ENCODE results near the gene SLC44A1. TPM values are rescaled to one million over a fixed set of nuclear protein-coding genes. Genes with fewer than 3 reads are reported as not detected.

Gene SLC44A1
- total RNA-seq, 1 experiment from 2014 or later, result 30.8 TPM

DNA sequence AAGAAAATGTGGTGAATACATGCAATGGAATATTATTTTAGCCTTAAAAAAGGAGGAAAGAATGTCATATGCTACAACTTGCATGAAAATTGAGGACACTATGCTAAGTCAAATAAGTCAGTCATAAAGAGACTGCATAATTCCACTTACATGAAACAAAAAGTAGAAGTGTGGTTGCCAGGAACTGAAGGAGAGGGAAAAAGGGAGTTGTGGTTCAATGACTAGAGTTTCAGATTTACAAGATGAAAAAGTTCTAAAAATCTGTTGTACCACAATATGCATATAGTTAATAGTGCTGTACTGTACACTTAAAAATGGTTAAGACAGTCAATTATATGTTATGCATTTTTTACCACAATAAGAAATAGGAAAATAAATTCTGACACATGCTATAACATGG, 95.4 kb downstream of the SLC44A1 start:
- Histone ChIP-seq H3K36me3 (replicated peaks; ENCODE audit: control insufficient read depth, insufficient read depth, low read length) (peaks cover 3% of the 10 kb centered on the region), H3K4me3 (ENCODE audit: insufficient read depth, low read depth, low read length) (no peak overlapping the region), H3K27me3 (ENCODE audit: control insufficient read depth, insufficient read depth, low read length) (no peaks in the 10 kb centered on the region)
- no peak for DNase-seq

DNA sequence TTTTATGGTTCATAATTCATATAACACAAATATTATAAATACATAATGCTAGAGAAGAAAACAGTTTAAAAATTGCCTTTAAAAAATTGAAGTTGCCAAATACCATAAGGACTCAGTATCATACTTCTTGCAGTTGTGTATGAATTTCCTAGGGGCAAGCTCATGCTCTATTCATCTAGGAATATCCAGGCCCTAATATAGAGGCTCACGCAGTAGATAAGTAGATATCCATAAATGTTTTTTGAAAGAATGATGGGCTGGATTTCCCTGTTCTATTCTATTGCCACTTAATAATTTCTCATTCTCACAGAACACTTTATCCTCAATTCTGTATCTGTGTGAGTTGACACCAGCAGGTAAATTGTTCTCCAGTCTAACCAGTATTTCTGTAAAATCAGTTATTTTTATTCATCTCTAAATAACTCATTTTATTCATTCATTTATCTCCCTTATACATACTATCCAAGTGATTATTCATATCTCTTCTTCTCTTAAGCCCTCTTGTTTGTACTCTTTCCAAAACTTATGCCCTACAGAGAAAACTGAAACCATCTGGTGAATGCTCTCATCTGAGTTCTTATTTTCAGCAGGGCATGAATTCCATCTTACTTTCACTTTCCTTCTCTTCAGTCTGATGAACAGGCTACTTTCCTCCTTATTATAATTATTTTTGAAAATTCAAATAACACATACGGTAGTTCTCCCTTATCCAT, 97.1 kb downstream of the SLC44A1 start:
- peaks cover under 1% of the 10 kb centered on the region for H3K36me3 ChIP-seq (replicated peaks; ENCODE audit: control insufficient read depth, insufficient read depth, low read length)
- H3K27me3 ChIP-seq (ENCODE audit: control insufficient read depth, insufficient read depth, low read length), result no peaks in the 10 kb centered on the region
- DNase-seq, result no peak
- no peak overlapping the region for H3K4me3 ChIP-seq (ENCODE audit: insufficient read depth, low read depth, low read length)

DNA sequence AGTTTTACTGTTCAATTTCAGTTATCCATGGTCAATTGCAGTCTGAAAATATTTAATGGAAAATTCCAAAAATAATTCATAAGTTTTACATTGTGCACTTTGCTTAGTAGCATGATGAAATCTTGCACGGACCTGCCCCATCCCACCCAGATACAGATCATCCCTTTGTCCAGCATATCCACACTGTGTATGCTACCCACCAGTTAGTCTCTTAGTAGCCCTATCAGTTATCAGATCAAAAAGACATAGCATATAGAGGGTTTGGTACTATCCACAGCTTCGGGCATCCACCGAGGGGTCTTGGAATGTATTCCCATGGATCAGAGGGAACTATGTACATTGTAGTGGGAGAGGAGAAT, 97.7 kb downstream of the SLC44A1 start:
- Histone ChIP-seq H3K27me3 (ENCODE audit: control insufficient read depth, insufficient read depth, low read length) (no peaks in the 10 kb centered on the region), H3K36me3 (replicated peaks; ENCODE audit: control insufficient read depth, insufficient read depth, low read length) (no peaks in the 10 kb centered on the region), H3K4me3 (ENCODE audit: insufficient read depth, low read depth, low read length) (no peak overlapping the region)
- DNase-seq, result no peak

DNA sequence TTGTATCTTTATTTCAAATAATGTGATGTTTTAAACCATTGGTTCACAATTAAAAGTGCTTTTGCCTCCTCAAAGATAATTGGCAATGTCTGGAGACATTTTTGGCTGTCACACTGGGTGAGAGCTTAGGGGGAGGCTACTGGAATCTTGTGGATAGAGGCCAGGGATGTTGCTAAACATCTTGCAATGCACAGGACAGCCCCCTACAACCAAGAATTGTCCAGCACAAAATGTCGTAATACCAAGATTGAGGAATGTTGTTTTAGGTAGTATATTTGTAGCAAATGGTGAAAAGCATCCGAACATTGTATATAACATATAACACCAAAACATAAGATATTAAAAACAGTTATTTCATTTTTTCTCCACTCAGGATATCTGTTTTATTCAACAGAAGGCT, 99.8 kb downstream of the SLC44A1 start:
- DNase-seq, result no peak
- Histone ChIP-seq H3K36me3 (replicated peaks; ENCODE audit: control insufficient read depth, insufficient read depth, low read length) (no peaks in the 10 kb centered on the region), H3K4me3 (ENCODE audit: insufficient read depth, low read depth, low read length) (no peak overlapping the region)

DNA sequence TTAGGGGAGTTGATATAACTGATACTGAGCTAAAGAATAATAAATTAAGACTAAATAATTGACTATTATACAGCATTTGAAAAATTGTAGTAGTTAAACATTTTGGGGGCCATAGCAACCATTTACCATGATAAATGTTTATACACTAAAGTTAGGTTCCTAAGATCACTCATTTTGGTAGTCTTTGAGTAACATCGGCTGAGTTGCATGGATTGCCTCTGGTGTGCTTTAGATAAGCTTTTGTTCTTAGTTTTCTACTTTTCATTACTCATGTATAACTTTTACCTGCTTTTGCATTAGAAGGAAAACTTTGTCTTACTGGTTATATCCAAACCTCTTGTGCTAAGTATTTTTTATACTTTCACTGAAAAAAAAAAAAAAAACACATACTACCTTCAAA, 101.2 kb downstream of the SLC44A1 start:
- DNase-seq, result no peak
- Histone ChIP-seq H3K27me3 (ENCODE audit: control insufficient read depth, insufficient read depth, low read length) (no peaks in the 10 kb centered on the region), H3K4me3 (ENCODE audit: insufficient read depth, low read depth, low read length) (no peak overlapping the region), H3K36me3 (replicated peaks; ENCODE audit: control insufficient read depth, insufficient read depth, low read length) (no peaks in the 10 kb centered on the region)

More for the DNA sequence above, 99.8 kb downstream of the SLC44A1 start:
- H3K27me3 ChIP-seq (ENCODE audit: control insufficient read depth, insufficient read depth, low read length), result no peaks in the 10 kb centered on the region

DNA sequence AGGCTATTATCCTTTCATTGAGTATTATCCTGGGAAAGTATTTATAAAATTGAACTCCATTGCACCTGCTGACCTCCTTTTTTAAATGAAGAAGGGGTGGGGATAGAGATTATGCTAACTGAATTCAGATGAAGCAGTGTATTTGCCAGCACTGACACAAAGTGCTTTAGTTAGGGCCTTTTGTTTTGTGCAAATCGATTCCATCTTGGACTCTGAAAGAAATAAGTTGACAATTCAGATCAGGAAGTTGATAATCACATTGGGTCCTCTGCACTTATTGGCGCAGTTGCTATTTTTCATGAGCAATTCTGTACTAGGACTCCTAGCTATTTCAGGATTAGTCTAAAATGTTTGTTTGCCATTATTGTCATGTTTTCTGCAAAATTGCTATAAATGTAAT, 101.8 kb downstream of the SLC44A1 start:
- H3K36me3 ChIP-seq (replicated peaks; ENCODE audit: control insufficient read depth, insufficient read depth, low read length), result no peaks in the 10 kb centered on the region
- no peak for DNase-seq

DNA sequence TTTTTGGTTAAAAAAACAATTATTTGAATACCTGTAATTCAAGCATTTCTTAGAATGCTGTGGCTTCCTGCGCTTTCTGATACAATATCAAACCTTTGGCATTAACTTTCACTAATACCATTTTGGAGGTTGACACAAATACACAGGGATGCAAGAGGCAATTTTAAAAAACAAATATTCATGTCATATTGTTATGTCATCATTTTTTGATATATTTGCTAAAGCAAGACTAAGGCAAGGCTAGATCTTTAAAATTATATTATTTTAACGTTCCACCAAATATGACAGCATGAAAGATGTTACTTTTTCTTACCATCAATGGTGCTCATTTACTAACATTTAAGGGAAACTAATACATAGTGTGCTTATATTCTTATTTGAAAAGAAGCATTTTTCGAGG, 110.0 kb downstream of the SLC44A1 start:
- DNase-seq, result no peak
- no peaks in the 10 kb centered on the region for H3K27me3 ChIP-seq (ENCODE audit: control insufficient read depth, insufficient read depth, low read length)
- H3K4me3 ChIP-seq (ENCODE audit: insufficient read depth, low read depth, low read length), result no peak overlapping the region
- H3K36me3 ChIP-seq (replicated peaks; ENCODE audit: control insufficient read depth, insufficient read depth, low read length), result no peaks in the 10 kb centered on the region

More for the DNA sequence above, 101.8 kb downstream of the SLC44A1 start:
- Histone ChIP-seq H3K4me3 (ENCODE audit: insufficient read depth, low read depth, low read length) (no peak overlapping the region), H3K27me3 (ENCODE audit: control insufficient read depth, insufficient read depth, low read length) (no peaks in the 10 kb centered on the region)

DNA sequence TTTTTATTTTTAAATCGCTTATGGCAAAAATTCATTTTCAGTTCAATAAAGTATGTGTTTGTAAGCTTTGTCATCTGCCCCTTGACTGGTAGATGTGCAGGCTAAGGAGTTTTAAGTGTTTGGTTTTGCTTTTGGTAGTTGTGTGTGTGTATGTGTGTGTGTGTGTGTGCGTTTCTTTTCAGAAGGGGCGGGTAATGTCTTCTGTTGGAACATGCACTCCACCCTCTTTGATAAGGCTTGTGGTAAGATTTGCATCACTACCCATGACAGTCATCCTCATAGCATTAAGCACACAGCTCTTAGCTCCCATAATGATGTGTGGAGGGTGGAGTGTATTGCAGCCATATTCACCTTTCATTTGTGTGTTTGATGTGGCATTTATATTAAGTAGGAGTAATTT, 111.3 kb downstream of the SLC44A1 start:
- no peaks in the 10 kb centered on the region for H3K36me3 ChIP-seq (replicated peaks; ENCODE audit: control insufficient read depth, insufficient read depth, low read length)
- H3K4me3 ChIP-seq (ENCODE audit: insufficient read depth, low read depth, low read length), result no peak overlapping the region
- DNase-seq, result no peak
- no peaks in the 10 kb centered on the region for H3K27me3 ChIP-seq (ENCODE audit: control insufficient read depth, insufficient read depth, low read length)

DNA sequence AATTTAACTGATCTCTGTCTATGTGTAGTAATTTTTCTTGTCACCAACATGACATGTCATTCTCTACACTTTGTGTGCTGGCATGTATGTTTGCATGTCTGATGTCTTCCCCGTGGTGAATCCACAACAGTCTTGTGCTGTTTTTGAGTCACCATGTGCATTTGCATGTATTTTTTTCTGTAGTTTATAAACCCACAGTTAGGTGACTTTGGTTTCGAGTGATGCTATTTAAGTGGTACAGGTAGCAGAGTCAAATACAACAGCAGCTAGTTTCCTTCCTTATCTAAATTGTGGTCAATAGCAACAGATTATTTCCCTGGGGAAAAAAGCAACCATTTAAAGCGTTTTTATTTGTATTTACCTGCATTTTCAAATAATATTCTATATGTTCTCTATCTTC, 113.5 kb downstream of the SLC44A1 start:
- Histone ChIP-seq H3K4me3 (ENCODE audit: insufficient read depth, low read depth, low read length) (no peak overlapping the region), H3K27me3 (ENCODE audit: control insufficient read depth, insufficient read depth, low read length) (no peaks in the 10 kb centered on the region)
- DNase-seq, result no peak

DNA sequence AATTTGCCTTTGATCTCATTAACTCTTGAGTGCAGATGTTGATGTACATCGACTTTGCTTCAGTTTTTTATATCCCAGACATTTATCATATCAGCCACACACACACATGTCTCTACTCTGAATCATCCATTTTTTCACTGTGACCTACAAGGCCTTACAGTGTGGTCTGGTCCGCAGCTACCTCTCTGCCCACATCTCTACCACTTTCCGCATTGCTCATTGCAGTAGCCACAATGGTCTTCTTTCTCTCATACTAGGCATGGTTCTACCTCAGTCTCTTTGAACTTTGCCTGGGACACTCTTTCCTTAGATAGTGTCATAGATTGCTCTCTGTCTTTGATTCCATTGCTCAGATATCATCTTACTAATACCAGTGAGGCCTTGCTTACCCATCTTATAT, 115.4 kb downstream of the SLC44A1 start:
- H3K27me3 ChIP-seq (ENCODE audit: control insufficient read depth, insufficient read depth, low read length), result no peaks in the 10 kb centered on the region
- no peak for DNase-seq
- peaks cover 2% of the 10 kb centered on the region for H3K36me3 ChIP-seq (replicated peaks; ENCODE audit: control insufficient read depth, insufficient read depth, low read length)
- H3K4me3 ChIP-seq (ENCODE audit: insufficient read depth, low read depth, low read length), result no peak overlapping the region

More for the DNA sequence above, 113.5 kb downstream of the SLC44A1 start:
- peaks cover 2% of the 10 kb centered on the region for H3K36me3 ChIP-seq (replicated peaks; ENCODE audit: control insufficient read depth, insufficient read depth, low read length)

DNA sequence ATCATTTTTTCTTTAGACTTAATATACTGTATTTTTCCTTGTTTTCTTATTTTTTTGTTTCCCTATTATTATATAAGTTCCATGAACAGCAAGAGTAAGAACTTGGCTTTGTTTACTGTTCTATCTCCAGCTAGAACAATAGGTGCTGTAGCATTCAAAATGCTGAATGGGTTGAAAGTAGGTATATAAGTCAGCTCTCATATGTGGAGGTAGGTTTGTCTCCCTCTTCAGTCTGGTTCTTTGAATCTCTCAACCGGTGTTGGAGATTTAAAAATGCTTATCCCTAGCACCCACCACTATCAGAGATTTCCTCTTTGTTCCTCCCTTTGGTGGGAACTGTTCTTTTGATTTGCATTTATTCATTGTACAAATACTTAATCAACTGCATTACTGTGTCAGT, 115.9 kb downstream of the SLC44A1 start:
- Histone ChIP-seq H3K36me3 (replicated peaks; ENCODE audit: control insufficient read depth, insufficient read depth, low read length) (peaks cover 2% of the 10 kb centered on the region), H3K27me3 (ENCODE audit: control insufficient read depth, insufficient read depth, low read length) (no peaks in the 10 kb centered on the region), H3K4me3 (ENCODE audit: insufficient read depth, low read depth, low read length) (no peak overlapping the region)
- peak; percentile 12 for DNase-seq

DNA sequence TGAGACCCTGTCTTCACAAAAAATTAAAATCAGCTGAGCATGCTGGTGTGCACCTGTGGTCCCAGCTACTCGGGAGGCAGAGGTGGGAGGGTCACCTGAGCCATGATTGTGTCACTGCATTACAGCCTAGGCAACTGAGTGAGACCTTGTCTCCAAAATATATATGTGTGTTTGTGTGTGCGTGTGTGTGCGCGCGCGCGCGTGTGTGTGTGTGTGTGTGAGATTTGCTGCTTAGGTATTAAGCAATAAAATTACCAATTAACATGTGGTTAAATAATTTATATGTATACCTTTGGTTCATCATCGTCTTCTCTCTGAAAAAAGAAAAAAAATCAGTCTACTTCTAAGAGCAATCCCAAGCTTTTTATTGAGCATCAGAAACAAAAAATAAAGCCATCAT, 117.4 kb downstream of the SLC44A1 start:
- no peak overlapping the region for H3K4me3 ChIP-seq (ENCODE audit: insufficient read depth, low read depth, low read length)
- H3K27me3 ChIP-seq (ENCODE audit: control insufficient read depth, insufficient read depth, low read length), result no peaks in the 10 kb centered on the region
- H3K36me3 ChIP-seq (replicated peaks; ENCODE audit: control insufficient read depth, insufficient read depth, low read length), result peaks cover 2% of the 10 kb centered on the region
- no peak for DNase-seq

DNA sequence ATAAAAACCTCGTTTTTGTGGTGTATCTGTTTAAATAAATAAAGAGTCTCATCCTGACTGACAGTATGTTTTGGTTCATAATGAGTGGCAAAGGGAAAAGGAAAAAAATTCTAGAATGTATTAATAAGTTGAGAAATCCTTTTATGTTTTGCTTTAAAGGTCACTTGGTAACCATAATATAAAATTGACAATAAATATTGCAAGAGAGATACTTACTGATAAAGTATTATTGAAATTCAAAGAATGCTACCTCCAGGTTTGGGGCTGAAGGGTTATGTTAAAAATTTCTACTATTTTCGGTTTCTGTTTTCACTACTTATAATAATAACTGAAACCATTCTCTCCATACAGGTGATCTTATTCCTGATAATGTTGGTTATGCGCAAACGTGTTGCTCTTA, 118.0 kb downstream of the SLC44A1 start:
- H3K27me3 ChIP-seq (ENCODE audit: control insufficient read depth, insufficient read depth, low read length), result no peaks in the 10 kb centered on the region
- no peak overlapping the region for H3K4me3 ChIP-seq (ENCODE audit: insufficient read depth, low read depth, low read length)
- DNase-seq, result no peak
- H3K36me3 ChIP-seq (replicated peaks; ENCODE audit: control insufficient read depth, insufficient read depth, low read length), result peaks cover 2% of the 10 kb centered on the region

DNA sequence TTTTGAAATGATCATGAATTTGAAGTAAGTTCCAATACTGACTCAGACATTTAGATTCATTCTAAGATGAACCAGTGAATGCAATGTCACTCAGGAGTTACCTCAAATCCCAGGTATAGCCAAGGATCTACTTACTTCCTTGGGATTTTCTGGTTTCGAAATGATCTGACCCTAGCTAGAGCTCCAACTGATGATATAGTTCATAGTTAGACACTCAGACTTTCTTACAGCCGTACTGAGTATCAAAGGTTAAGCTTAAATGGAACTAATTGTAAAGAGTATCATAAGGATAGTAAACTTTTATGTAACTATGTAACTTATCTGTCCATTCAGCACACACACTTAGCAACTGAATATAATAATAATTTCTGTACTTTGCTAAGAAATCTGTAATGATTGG, 119.4 kb downstream of the SLC44A1 start:
- Histone ChIP-seq H3K36me3 (replicated peaks; ENCODE audit: control insufficient read depth, insufficient read depth, low read length) (peaks cover 2% of the 10 kb centered on the region), H3K4me3 (ENCODE audit: insufficient read depth, low read depth, low read length) (no peak overlapping the region), H3K27me3 (ENCODE audit: control insufficient read depth, insufficient read depth, low read length) (no peaks in the 10 kb centered on the region)
- DNase-seq, result no peak

DNA sequence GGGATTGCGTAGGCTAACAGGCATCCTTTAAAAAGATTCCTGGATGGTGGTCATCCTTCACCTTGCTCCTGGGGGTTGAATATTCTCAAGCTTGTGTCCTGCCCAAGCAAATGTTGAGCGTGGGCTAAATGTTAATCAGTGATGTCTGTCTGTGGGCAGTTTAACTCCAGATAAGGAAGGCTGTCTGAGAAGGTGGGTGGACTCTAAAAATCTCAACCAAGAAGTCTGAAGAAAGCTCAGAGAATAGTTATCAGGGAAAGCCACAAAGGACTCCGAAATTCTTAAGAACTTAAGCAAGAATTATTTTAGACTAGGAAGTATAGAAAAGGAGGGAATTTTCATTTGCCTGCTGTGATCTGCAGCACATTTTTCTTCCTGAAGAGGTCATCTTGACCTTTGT, 125.5 kb downstream of the SLC44A1 start:
- Histone ChIP-seq H3K27me3 (ENCODE audit: control insufficient read depth, insufficient read depth, low read length) (no peaks in the 10 kb centered on the region), H3K36me3 (replicated peaks; ENCODE audit: control insufficient read depth, insufficient read depth, low read length) (no peaks in the 10 kb centered on the region; the same call in 1 of the 2 replicates), H3K4me3 (ENCODE audit: insufficient read depth, low read depth, low read length) (no peak overlapping the region)
- no peak for DNase-seq

DNA sequence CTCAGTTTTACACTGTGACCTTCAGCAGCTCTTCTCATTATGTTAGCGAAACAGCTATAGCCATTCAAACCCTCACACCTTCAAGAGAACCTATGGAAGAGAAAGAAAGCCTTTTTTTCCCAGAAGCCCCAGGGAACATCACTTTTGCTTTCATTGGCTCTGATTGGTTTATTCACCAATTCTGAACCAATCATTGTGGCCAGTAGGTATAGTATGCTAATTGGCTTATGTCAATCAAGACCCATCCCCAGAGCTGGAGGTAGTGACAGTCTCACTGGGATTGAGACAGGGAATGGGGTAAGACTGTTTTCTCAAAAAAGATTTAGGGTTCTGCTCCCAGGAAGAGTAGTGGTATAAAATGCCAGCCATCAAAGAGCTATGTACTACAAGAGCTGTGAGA, 129.3 kb downstream of the SLC44A1 start:
- Histone ChIP-seq H3K36me3 (replicated peaks; ENCODE audit: control insufficient read depth, insufficient read depth, low read length) (no peaks in the 10 kb centered on the region; the same call in 1 of the 2 replicates), H3K27me3 (ENCODE audit: control insufficient read depth, insufficient read depth, low read length) (no peaks in the 10 kb centered on the region), H3K4me3 (ENCODE audit: insufficient read depth, low read depth, low read length) (no peak overlapping the region)
- DNase-seq, result peak; percentile 26
